HG03108 (cell line): ENCODE data around the gene ZNF609.
"Not testable (repeated sequence)": the region's sequence is repeated elsewhere in the genome, so short reads cannot be mapped to it uniquely, and the experiment has no call there.

ENCODE experiments used
- ATAC-seq: cut with Tn5 transposase; IDR thresholded peaks from one replicate; pipeline ENCODE4 v1.9.1; 2021; ENCODE audit warnings: moderate library complexity; ENCODE audit not compliant: unreplicated experiment

ZNF609 gene

DNA sequence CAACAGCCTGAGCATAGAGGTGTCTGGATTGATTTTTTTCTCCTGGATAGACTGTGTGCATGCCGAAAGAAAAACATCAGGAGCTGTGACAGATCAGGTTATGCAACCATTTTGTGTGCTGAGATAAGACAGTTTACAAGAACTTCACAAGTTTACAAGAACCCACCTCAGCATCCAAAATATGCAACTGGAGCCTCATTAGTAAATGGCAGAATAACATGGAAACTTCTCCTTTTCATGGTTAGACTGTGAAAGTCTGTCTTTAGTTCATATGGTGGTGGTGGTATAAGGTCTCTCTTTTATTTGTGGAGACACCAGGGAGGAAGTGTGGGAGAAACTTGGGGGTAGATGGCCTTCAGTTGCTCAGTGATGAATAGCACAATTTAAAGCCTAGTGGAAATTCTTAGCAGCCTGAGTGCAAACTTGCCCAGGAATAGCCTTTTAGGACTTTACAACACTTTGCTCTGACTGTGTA is 3.7 kb upstream of the ZNF609 start:
- ATAC-seq, result no peak

GRCh38 chr15:64459066-64459781 is 1.2 kb upstream of the ZNF609 start:
- ATAC-seq, result no peak

GRCh38 chr15:64460724-64461720 is 644 bp downstream of the ZNF609 start:
- ATAC-seq, result peak; percentile 34

GRCh38 chr15:64461721-64462162 is 1.4 kb downstream of the ZNF609 start:
- no peak for ATAC-seq

DNA sequence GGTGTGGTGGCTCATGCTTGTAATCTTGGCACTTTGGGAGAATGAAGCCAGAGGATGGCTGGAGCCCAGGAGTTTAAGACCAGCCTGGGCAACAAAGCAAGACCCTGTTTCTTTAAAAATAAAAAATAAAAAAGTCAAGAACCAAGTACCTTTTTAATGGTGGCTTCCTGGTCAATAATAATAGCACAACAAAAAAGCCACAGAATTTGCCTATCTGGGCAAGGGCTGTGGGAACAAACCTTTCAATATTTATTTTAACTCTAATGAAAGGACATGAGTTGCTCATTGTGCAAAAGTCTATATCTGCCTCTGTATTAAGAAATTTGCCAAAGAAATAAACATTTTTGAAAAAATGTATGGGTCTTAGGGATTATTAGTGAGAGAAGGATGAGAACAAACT is 2.1 kb downstream of the ZNF609 start:
- no peak for ATAC-seq

GRCh38 chr15:64464276-64465005 is 4.1 kb downstream of the ZNF609 start:
- no peak for ATAC-seq

- no peak for ATAC-seq
Observed at GRCh38 chr15:64466408-64467141, 6.2 kb downstream of the ZNF609 start.

DNA sequence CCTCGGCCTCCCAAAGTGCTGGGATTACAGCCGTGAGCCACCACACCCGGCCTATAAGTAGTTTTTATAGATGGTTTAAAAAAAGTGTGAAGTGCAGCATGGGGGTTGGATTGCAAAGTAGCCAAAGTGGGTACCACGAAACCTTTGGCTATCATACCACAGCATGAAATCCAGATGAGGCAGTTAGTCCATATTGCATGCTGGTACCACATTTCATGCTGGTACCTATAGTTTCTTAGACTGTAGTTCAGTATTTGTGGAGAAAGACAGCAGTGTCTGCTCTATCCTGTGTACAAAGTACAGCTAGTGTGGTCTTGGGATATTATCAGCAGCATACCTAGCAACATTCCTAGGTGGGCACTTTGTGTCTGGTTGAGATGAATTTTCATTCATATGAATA is 11.8 kb downstream of the ZNF609 start:
- no peak for ATAC-seq

DNA sequence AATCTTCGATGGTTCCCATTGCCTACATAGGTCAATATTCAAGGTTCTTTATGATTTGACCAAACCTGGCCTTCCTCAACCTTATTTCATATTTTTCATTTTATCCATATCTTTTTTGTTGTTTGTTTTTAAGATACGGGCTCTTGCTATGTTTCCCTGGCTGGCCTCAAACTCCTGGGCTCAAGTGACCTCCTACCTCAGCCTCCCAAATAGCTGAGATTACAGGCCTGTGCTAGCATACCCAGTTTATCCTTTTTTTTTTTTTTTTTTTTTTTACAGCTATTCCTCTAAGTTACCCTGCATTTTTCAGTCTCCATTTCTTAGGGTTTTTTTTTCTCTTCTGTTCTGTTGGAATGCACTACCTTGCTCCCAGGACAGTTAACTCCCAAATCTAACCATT is 14.5 kb downstream of the ZNF609 start:
- no peak for ATAC-seq

DNA sequence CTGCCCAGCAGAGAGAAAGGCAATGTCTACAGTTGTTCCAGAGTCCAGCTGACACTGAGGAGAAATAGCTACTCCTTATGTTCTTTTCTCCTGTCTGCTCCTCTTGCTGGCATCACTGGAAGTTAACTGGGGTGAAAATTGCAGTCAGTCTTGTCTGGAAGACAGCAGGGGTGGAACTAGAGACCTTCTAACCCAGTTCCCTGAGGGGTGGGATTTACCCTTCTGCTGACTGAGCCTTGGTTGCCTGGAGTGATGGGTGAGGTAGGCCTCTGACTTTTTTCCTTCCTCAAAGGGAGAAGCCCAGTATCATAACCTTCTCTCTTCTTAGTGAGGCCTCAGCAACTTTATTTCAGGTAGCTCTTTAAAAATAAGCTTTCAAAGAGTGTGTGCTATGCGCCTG is 16.2 kb downstream of the ZNF609 start:
- ATAC-seq, result no peak

DNA sequence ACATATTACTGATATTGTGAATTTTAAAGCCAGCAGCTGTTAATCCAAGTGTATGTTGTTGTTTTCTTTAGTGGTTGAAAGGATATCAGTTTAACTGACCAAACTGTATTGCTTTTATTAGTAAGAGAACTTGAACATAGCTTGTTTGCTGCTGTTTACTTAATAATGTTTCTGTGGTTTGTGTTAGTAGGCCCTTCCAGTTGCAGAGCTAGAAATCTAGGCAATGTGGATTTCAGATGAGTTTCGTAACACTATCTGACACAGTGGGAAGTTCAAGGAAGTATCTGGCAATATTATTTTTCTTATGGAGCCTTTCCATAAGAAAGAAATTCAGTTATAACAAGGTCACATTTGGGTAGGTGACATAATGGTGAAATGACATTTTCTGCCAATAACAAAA is 18.5 kb downstream of the ZNF609 start:
- no peak for ATAC-seq

GRCh38 chr15:64480891-64481290 is 20.5 kb downstream of the ZNF609 start:
- ATAC-seq, result no peak

GRCh38 chr15:64483749-64484148 is 23.4 kb downstream of the ZNF609 start:
- no peak for ATAC-seq

DNA sequence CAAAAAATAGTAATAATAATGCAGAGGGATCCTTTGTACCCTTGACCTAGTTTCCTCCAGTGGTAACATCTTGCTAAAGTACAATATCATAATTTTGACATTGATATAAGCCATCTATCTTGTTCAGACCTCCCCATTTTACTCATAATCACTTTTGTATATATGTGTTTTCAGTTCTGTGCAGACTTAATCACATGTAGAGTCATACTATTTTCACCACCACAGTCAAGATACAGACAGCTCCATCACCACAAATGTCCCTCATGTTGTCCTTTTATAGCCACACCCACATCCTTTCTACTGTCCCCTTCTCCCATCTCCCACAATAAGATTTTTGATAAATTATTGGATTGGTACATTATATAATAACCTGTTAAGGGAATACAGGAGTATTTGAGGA is 25.4 kb downstream of the ZNF609 start:
- ATAC-seq, result no peak

DNA sequence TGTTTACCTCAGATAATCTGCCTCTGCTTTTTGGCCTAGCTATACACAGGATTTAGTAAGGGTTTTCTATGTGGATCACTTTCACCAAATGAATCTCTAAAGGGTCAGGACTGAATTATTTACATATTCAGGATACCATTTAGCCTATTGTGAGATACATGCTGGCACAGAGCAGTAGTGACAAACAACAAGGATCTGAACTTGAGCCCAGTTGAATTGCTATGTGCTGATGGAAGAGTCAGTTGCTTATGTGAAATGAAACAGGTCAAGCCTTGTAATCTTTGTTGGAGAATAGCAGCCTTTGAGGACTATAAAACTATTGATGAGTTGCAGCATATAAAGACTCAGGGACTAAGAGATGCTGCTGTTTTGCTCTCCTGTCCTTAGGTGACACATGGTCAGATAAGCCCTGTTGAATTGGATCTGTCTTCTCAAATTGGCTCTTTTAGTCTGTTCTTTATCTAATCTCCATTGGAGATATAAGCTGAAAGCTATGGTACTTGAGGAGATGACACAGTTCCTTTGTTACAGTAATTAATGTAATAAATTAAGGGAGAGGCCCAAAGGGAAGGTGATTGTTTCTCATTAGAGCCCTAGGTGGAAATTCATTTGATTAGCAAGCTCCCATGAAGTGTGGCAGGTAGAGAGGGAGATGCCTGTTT is 30.4 kb downstream of the ZNF609 start:
- ATAC-seq, result no peak

- ATAC-seq, result no peak
Observed at GRCh38 chr15:64493641-64494040, 33.3 kb downstream of the ZNF609 start.

DNA sequence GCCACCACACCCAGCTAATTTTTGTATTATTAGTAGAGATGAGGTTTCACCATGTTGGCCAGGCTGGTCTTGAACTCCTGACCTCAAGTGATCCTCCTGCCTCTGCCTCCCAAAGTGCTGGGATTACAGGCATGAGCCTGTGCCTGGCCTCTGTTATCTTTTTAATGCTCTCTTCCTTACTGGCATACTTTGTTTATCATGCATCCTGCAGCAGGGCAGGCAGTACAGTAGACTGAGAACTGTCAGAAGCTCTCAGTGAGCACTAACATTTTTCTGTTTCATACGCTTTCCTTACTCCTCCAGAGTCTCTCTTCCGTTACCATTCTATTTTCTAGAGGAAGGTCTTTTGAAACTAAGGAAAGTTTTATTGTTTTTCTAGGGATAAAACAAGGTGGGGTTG is 35.6 kb downstream of the ZNF609 start:
- ATAC-seq, result not testable (repeated sequence)

- ATAC-seq, result no peak
Observed at GRCh38 chr15:64500695-64501395, 40.5 kb downstream of the ZNF609 start.

DNA sequence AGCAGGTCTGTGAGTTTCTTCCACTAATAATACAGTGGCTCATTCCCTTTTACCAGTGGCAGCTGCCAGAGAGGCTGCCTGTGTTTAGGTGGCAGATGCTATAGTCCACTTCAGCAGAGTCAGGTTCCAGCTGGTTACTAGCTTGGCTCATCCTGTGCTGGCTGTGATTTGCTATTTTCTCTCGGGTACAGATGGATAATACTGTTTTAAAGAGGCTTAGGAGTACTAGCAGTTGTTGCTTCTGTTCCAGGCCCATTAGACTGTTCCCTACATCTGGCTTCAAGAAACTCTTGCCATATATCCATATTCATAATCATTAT is 41.0 kb downstream of the ZNF609 start:
- ATAC-seq, result no peak

GRCh38 chr15:64502151-64502550 is 41.8 kb downstream of the ZNF609 start:
- no peak for ATAC-seq
